HUES48 (cell line): ENCODE measurements around the gene SSBP4.
A peak's percentile ranks its signal among the peaks of the same experiment; 100 is the strongest.

Experiments used
- H3K27ac ChIP-seq: one replicate; pipeline ENCODE4 v1.7.0; 2013; ENCODE audit warnings: low read depth, low read length, inconsistent platforms
- H3K27me3 ChIP-seq: 2 replicates; pipeline ENCODE4 v1.6.1; 2013; ENCODE audit warnings: mild to moderate bottlenecking, low read length; ENCODE audit not compliant: control insufficient read depth, insufficient read depth
- H3K36me3 ChIP-seq: 2 replicates; pipeline ENCODE4 v1.6.1; 2013; ENCODE audit warnings: low read length; ENCODE audit not compliant: control insufficient read depth, insufficient read depth
- H3K4me1 ChIP-seq: 2 replicates; pipeline ENCODE4 v1.6.1; 2013; ENCODE audit warnings: mild to moderate bottlenecking, low read length; ENCODE audit not compliant: control insufficient read depth, insufficient read depth
- H3K4me3 ChIP-seq: 2 replicates; pipeline ENCODE4 v1.5.1; 2013; ENCODE audit warnings: mild to moderate bottlenecking, low read depth, low read length
- H3K9ac ChIP-seq: 2 replicates; pipeline ENCODE4 v1.6.1; 2013; ENCODE audit warnings: mild to moderate bottlenecking, low read depth, low read length, moderate library complexity
- H3K9me3 ChIP-seq: 2 replicates; pipeline ENCODE4 v1.6.1; 2013; ENCODE audit warnings: low read length; ENCODE audit not compliant: control insufficient read depth, insufficient read depth

Gene SSBP4

GRCh38 chr19:18414504-18415177, 4.6 kb upstream of the SSBP4 start:
- Histone ChIP-seq H3K36me3 (no peaks in the 10 kb centered on the region), H3K9me3 (no peaks in the 10 kb centered on the region), H3K4me3 (no peak overlapping the region), H3K9ac (no peak overlapping the region), H3K27ac (no peak overlapping the region), H3K4me1 (peaks cover 19% of the 10 kb centered on the region), H3K27me3 (peaks cover 14% of the 10 kb centered on the region)

- Histone ChIP-seq H3K27ac (no peak overlapping the region), H3K4me3 (no peak overlapping the region), H3K4me1 (peaks cover 19% of the 10 kb centered on the region), H3K36me3 (no peaks in the 10 kb centered on the region), H3K9me3 (no peaks in the 10 kb centered on the region), H3K9ac (no peak overlapping the region), H3K27me3 (peaks cover 21% of the 10 kb centered on the region)
Observed at GRCh38 chr19:18415178-18415867, 3.9 kb upstream of the SSBP4 start.

DNA sequence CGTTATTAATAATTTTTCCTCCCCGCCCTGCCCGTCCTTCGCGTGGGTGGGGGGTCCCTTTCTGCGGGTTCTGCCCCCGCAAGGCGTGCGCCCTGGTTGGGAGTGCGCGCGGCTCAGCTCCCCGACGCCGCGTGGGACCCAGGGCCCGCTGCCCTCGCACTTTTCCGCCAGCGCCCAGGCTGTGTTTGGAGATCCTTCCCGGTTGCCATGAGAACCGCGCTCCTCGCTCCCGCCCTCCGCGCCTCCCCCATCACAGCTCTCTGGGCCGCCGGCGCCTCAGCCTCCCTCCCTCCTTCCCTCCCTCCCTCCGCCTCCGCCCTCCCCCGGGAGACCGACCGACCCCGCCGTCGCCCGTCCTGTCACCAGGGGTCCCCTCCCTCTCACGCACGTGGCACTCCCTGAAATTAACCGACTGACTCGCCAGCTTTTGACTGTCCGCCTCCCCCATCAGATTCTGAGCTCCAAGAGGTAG, 2.4 kb upstream of the SSBP4 start:
- peak overlapping the region; percentile 61 for H3K4me3 ChIP-seq
- H3K27me3 ChIP-seq: peaks cover 27% of the 10 kb centered on the region
- H3K9ac ChIP-seq: peak overlapping the region; percentile 48
- H3K36me3 ChIP-seq: no peaks in the 10 kb centered on the region
- no peaks in the 10 kb centered on the region for H3K9me3 ChIP-seq
- H3K27ac ChIP-seq: peak overlapping the region; percentile 91
- H3K4me1 ChIP-seq: peaks cover 19% of the 10 kb centered on the region

DNA sequence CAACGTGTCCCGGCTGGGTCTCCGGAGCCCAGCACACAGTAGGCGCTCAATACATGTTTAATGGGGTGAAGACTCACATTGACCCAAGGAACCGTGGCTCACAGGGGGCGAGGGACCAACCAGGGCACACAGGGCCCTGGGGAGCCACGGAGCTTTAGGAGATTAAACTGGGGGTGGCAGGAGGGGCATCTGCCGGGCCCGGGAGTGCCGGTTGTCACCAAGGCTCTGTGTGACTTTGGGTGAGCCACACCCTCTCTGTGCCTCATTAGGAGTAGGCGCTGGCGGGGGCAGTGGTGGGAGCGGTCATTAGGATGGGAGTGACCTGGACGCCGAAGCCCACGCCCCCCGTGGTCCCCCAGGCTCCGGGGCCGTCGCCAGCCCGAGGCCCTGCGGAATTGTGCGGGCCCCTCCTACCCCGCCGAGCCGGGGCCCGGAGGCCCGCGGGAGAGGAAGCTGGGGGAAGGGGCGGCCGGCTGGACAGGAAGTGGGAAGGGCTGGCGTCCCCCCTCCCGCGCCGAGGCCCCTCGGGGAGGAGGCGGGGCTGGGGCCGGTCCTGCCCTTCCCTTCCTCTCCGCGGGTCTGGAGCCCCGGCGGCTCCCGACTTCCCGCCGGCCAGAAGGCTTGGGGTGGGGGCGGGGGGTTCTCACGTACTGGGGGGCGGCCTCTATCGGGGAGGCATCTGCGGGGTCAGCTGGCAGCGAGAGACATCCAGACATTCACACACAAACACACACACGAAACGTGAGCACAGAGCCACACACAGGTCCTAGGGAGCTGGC, 1.8 kb upstream of the SSBP4 start:
- Histone ChIP-seq H3K36me3 (no peaks in the 10 kb centered on the region), H3K27me3 (peaks cover 27% of the 10 kb centered on the region), H3K4me3 (peak overlapping the region; percentile 61), H3K27ac (peak overlapping the region; percentile 91), H3K9ac (peak overlapping the region; percentile 48), H3K4me1 (peaks cover 19% of the 10 kb centered on the region), H3K9me3 (no peaks in the 10 kb centered on the region)

GRCh38 chr19:18418029-18418482, 1.1 kb upstream of the SSBP4 start:
- Histone ChIP-seq H3K36me3 (no peaks in the 10 kb centered on the region), H3K9ac (no peak overlapping the region), H3K4me1 (peaks cover 19% of the 10 kb centered on the region), H3K4me3 (peak overlapping the region; percentile 43; the same call in 1 of the 2 replicates), H3K27me3 (peaks cover 27% of the 10 kb centered on the region), H3K9me3 (no peaks in the 10 kb centered on the region), H3K27ac (no peak overlapping the region)

DNA sequence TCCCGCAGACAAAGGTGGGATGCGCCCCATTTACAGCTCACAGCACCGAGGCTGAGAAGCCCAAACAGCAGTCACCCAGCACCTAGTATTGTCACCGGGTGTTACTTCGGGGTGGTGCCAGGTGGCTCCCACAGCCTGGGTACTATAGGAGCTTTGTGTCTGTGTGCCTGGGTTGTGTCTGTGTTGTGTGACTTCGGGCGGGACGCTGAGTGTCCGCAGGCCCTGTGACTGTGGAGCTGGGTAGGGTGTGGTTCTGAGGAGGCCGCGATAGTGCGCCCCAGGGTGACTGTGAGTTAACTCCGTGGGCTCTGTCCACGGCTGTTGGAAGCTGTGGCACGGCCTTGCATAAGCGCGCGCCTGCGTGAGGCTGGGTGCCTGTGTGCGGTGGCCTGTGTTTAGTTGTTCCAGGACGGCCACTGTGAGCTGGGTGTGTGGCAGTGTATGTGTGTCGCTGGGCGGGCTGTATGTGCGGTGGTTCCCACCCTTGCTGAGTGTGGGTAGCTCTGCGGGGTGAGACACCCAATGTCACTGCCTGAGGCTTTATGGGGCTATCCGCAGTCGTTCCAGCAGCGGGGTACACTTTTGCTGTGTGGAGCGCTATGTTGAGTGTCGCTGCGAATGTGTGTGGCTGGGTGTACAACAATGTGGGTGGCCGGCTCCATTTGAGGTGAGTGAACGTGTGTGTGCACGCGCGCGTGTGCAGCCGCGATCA, 559 bp upstream of the SSBP4 start:
- Histone ChIP-seq H3K9ac (no peak overlapping the region), H3K4me1 (peaks cover 22% of the 10 kb centered on the region), H3K27ac (no peak overlapping the region), H3K9me3 (no peaks in the 10 kb centered on the region), H3K4me3 (peak overlapping the region; percentile 47), H3K27me3 (peaks cover 27% of the 10 kb centered on the region), H3K36me3 (no peaks in the 10 kb centered on the region)

GRCh38 chr19:18419699-18420460, 682 bp downstream of the SSBP4 start:
- Histone ChIP-seq H3K36me3 (no peaks in the 10 kb centered on the region), H3K27me3 (peaks cover 27% of the 10 kb centered on the region), H3K27ac (no peak overlapping the region), H3K9ac (no peak overlapping the region), H3K4me1 (peaks cover 30% of the 10 kb centered on the region), H3K9me3 (no peaks in the 10 kb centered on the region), H3K4me3 (peak overlapping the region; percentile 47)

GRCh38 chr19:18420930-18421329, 1.7 kb downstream of the SSBP4 start:
- Histone ChIP-seq H3K27me3 (peaks cover 27% of the 10 kb centered on the region), H3K36me3 (no peaks in the 10 kb centered on the region), H3K4me3 (no peak overlapping the region), H3K9me3 (no peaks in the 10 kb centered on the region), H3K27ac (no peak overlapping the region), H3K4me1 (peaks cover 24% of the 10 kb centered on the region), H3K9ac (no peak overlapping the region)

- Histone ChIP-seq H3K27ac (no peak overlapping the region), H3K4me1 (peaks cover 24% of the 10 kb centered on the region), H3K27me3 (peaks cover 27% of the 10 kb centered on the region), H3K9ac (no peak overlapping the region), H3K4me3 (no peak overlapping the region), H3K9me3 (no peaks in the 10 kb centered on the region), H3K36me3 (no peaks in the 10 kb centered on the region)
Observed at GRCh38 chr19:18421371-18421959, 2.3 kb downstream of the SSBP4 start.
